Mucosa of descending colon (tissue), 3 donors: ENCODE measurements around the gene TAGLN. TPM values are rescaled to one million over a fixed set of nuclear protein-coding genes. Genes with fewer than 3 reads are reported as not detected.
A peak's percentile ranks its signal among the peaks of the same experiment; 100 is the strongest.

Experiments used
- ATAC-seq: fragments of 200-7000 bp; cut with Tn5 transposase; one replicate; pipeline ENCODE4 v1.9.1; 2020; ENCODE audit warnings: mild to moderate bottlenecking, moderate library complexity
- DNase-seq, 3 donors: peaks; one replicate each; pipeline ENCODE4 v3.0.0-alpha.2; 2020
- H3K36me3 ChIP-seq: fragments of 200-600 bp; one replicate; pipeline ENCODE4 v1.8.0; 2021; ENCODE audit warnings: low read depth, mild to moderate bottlenecking
- H3K4me1 ChIP-seq: fragments of 200-600 bp; one replicate; pipeline ENCODE4 v1.8.0; 2021; ENCODE audit warnings: low read depth, mild to moderate bottlenecking
- H3K4me3 ChIP-seq: fragments of 200-600 bp; one replicate; pipeline ENCODE4 v1.8.0; 2021; ENCODE audit warnings: mild to moderate bottlenecking
- H3K9me3 ChIP-seq: fragments of 200-600 bp; one replicate; pipeline ENCODE4 v1.8.0; 2021; ENCODE audit warnings: mild to moderate bottlenecking
- intact Hi-C, 2 donors: fragments of 100-400 bp; cut with DNase I in 1 of 2; cut with micrococcal nuclease in 1 of 2; formaldehyde crosslinking; loops; one replicate each; pipeline versions ENCODE4 v1.11.0 to v1.11.1; 2022; cut with DNase I, micrococcal nuclease
- total RNA-seq, 3 donors: library from RNA; stranded (reverse); fragmentation: NEBNext Ultra II Directional in 2 of 3; extraction: Animal tissue kit (Norgen Biotek cat#: 25700) in 2 of 3; gene quantifications; one replicate each; pipeline versions ENCODE4 v1.2.1 to v1.2.4, GENCODE V29; 2021 to 2023
- TF ChIP-seq, protein P1 (sequence below): fragments of 200-600 bp; IDR thresholded peaks from one replicate; pipeline ENCODE4 v1.8.0; 2022; ENCODE audit warnings: antibody characterized with exemption, mild to moderate bottlenecking
- donor health status: DM: no; HTN: no; CAD: no; lungs with moderate emphysema.
- donor health status: DM: no; HTN: no; CAD: no.
- donor health status: DM: no; HTN: yes; CAD: no.

Gene TAGLN
- total RNA-seq, 3 donors from 2014 or later: 126 to 3,893 (median 593) TPM

- no peaks in the 10 kb centered on the region for H3K36me3 ChIP-seq
- ATAC-seq (no peak), DNase-seq (no peak)
- peaks cover 10% of the 10 kb centered on the region for H3K4me1 ChIP-seq
- no peaks in the 10 kb centered on the region for H3K9me3 ChIP-seq
- TF ChIP-seq, protein P1, sequence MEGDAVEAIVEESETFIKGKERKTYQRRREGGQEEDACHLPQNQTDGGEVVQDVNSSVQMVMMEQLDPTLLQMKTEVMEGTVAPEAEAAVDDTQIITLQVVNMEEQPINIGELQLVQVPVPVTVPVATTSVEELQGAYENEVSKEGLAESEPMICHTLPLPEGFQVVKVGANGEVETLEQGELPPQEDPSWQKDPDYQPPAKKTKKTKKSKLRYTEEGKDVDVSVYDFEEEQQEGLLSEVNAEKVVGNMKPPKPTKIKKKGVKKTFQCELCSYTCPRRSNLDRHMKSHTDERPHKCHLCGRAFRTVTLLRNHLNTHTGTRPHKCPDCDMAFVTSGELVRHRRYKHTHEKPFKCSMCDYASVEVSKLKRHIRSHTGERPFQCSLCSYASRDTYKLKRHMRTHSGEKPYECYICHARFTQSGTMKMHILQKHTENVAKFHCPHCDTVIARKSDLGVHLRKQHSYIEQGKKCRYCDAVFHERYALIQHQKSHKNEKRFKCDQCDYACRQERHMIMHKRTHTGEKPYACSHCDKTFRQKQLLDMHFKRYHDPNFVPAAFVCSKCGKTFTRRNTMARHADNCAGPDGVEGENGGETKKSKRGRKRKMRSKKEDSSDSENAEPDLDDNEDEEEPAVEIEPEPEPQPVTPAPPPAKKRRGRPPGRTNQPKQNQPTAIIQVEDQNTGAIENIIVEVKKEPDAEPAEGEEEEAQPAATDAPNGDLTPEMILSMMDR: no peak
- no peak overlapping the region for H3K4me3 ChIP-seq
- intact Hi-C loops: no loop called here
Measured at GRCh38 chr11:117238221-117238620, 39.1 kb downstream of the TAGLN start.

DNA sequence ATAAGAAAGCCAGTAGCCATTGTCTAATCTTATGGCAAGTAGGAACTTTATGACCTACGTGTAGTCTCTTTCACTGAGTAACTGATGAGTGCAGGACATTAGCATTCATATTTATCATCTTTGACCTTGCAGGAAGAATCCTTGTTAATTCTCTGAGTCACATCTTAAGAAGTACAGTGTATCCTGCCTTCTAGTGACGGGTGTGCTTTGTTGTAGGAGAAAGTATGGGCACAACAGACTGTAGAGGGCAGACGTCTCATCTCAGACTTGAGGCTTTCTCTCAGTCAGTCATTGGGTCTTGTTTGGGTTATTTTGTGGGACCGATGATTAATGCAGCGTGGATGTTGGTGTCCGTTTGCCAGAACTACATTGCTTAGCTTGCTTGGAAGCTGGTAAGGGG is 40.1 kb downstream of the TAGLN start:
- no peak for DNase-seq
- TF ChIP-seq, protein P1: no peak
- intact Hi-C loops: no loop called here
- no peaks in the 10 kb centered on the region for H3K36me3 ChIP-seq
- H3K9me3 ChIP-seq: no peaks in the 10 kb centered on the region
- H3K4me1 ChIP-seq: peaks cover 2% of the 10 kb centered on the region
- peak; percentile 36 for ATAC-seq
- H3K4me3 ChIP-seq: no peak overlapping the region

- intact Hi-C loops: no loop called here
- Histone ChIP-seq H3K4me1 (no peaks in the 10 kb centered on the region), H3K9me3 (no peaks in the 10 kb centered on the region), H3K4me3 (no peak overlapping the region), H3K36me3 (no peaks in the 10 kb centered on the region)
- ATAC-seq (no peak), DNase-seq (no peak)
- TF ChIP-seq, protein P1: no peak
Measured at GRCh38 chr11:117248341-117248740, 49.2 kb downstream of the TAGLN start.

GRCh38 chr11:117249571-117249970 is 50.4 kb downstream of the TAGLN start:
- H3K36me3 ChIP-seq: no peaks in the 10 kb centered on the region

GRCh38 chr11:117251506-117251905 is 52.3 kb downstream of the TAGLN start:
- intact Hi-C loops: no loop called here
- TF ChIP-seq, protein P1: no peak
- ATAC-seq (no peak), DNase-seq (no peak)
- Histone ChIP-seq H3K36me3 (no peaks in the 10 kb centered on the region), H3K4me3 (no peak overlapping the region), H3K9me3 (no peaks in the 10 kb centered on the region), H3K4me1 (no peaks in the 10 kb centered on the region)

More at GRCh38 chr11:117249571-117249970, 50.4 kb downstream of the TAGLN start:
- DNase-seq (no peak), ATAC-seq (no peak)
- Histone ChIP-seq H3K4me1 (no peaks in the 10 kb centered on the region), H3K4me3 (no peak overlapping the region), H3K9me3 (no peaks in the 10 kb centered on the region)
- TF ChIP-seq, protein P1: no peak
- intact Hi-C loops: no loop called here

GRCh38 chr11:117255966-117256365 is 56.8 kb downstream of the TAGLN start:
- Histone ChIP-seq H3K9me3 (no peaks in the 10 kb centered on the region), H3K36me3 (no peaks in the 10 kb centered on the region), H3K4me1 (no peaks in the 10 kb centered on the region), H3K4me3 (no peak overlapping the region)
- intact Hi-C loops: no loop called here
- DNase-seq: no peak
- TF ChIP-seq, protein P1: no peak
- ATAC-seq: no peak
